Spinal cord (tissue), 10 donors: ENCODE measurements around the gene C4B. TPM values are rescaled to one million over a fixed set of nuclear protein-coding genes. Genes with fewer than 3 reads are reported as not detected.

Experiments used
- DNase-seq, 6 donors: peaks; one replicate each; pipeline versions ENCODE4 v3.0.0 to v3.0.0-alpha.2; 2013 to 2015; ENCODE audit warnings: low spot score in 6 of 6, low read depth in 4 of 6
- H3K27ac ChIP-seq: one replicate; pipeline ENCODE4 v1.5.1; 2013; ENCODE audit warnings: low read depth, low read length, control low read depth
- H3K27me3 ChIP-seq: one replicate; pipeline ENCODE4 v1.6.1; 2013; ENCODE audit warnings: low read length; ENCODE audit not compliant: control insufficient read depth, insufficient read depth
- H3K36me3 ChIP-seq: one replicate; pipeline ENCODE4 v1.6.1; 2013; ENCODE audit warnings: low read length; ENCODE audit not compliant: control insufficient read depth, insufficient read depth
- H3K4me1 ChIP-seq: one replicate; pipeline ENCODE4 v1.6.1; 2013; ENCODE audit warnings: low read length; ENCODE audit not compliant: control insufficient read depth, insufficient read depth
- H3K4me3 ChIP-seq: one replicate; pipeline ENCODE4 v1.5.1; 2013; ENCODE audit warnings: low read depth, low read length, control low read depth
- H3K9me3 ChIP-seq: one replicate; pipeline ENCODE4 v1.6.1; 2013; ENCODE audit warnings: low read length; ENCODE audit not compliant: control insufficient read depth, insufficient read depth
- WGBS: methylation state at CpG from one replicate; pipeline ENCODE4 v1.1.5; 2013; ENCODE audit warnings: missing lambda C conversion rate; ENCODE audit not compliant: insufficient coverage; 5-methylcytosine and 5-hydroxymethylcytosine counted together
- polyA plus RNA-seq, 2 donors: library from polyadenylated mRNA; unstranded; fragments of 120-200 nt; gene quantifications; one replicate each; pipeline ENCODE4 v1.2.1, GENCODE V29; 2013; ENCODE audit not compliant: insufficient read length in 2 of 2
- small RNA-seq: library from RNA; depleted of rRNA; stranded (forward); fragments of <200 nt; gene quantifications from one replicate; pipeline ENCODE3, GENCODE V24; 2014; ENCODE audit warnings: low replicate concordance
- total RNA-seq, 2 donors: library from RNA; depleted of rRNA in 1 of 2; stranded (reverse); fragments of 120-200 nt in 1 of 2; fragments of >200 nt in 1 of 2; gene quantifications; one replicate each; pipeline versions ENCODE4 v1.2.3 to v1.2.4, GENCODE V29; 2013 to 2014
- donor health status: healthy.

Gene C4B
- total and polyA plus RNA-seq, 4 donors = 52.1 to 113 (median 70.1) TPM

- Histone ChIP-seq H3K4me3 (no peak overlapping the region), H3K27ac (no peak overlapping the region), H3K36me3 (peaks cover 12% of the 10 kb centered on the region), H3K27me3 (peaks cover 31% of the 10 kb centered on the region), H3K9me3 (no peaks in the 10 kb centered on the region), H3K4me1 (peaks cover 15% of the 10 kb centered on the region)
- WGBS = 78% methylated on average over 1 of the region's 2 CpGs
- DNase-seq = no peak
These were observed 70.2 kb downstream of the C4B start for GRCh38 chr6:32084780-32085179.

Small RNA genes within 50 kb of the gene (small RNA-seq; reads per million reads assigned to genes)
- gene RNA5SP206 = not detected

Other genes starting within 250 kb of the C4B start
- gene VWA7, start 237.5 kb upstream of the C4B start, total RNA-seq = 1 to 10 TPM; 1.8 to 2.9 TPM
- gene VWA7, start 237.5 kb upstream of the C4B start, polyA plus RNA-seq = 1 to 10 TPM; 4.0 to 4.3 TPM
- 10 to 100 TPM; 25.3 to 35.5 TPM for gene VARS1, start 219.0 kb upstream of the C4B start, total RNA-seq
- gene VARS1, start 219.0 kb upstream of the C4B start, polyA plus RNA-seq = 10 to 100 TPM; 66.1 to 70.6 TPM
- 10 to 100 TPM; 18.0 to 45.7 TPM for gene LSM2, start 207.8 kb upstream of the C4B start, total RNA-seq
- 10 to 100 TPM; 54.4 to 63.3 TPM for gene LSM2, start 207.8 kb upstream of the C4B start, polyA plus RNA-seq
- 1 to 10 TPM; 3.3 to 4.8 TPM for gene HSPA1L, start 199.5 kb upstream of the C4B start, total RNA-seq
- gene HSPA1L, start 199.5 kb upstream of the C4B start, polyA plus RNA-seq = 1 to 10 TPM; 5.1 to 6.1 TPM
- gene HSPA1A, start 199.3 kb upstream of the C4B start, total RNA-seq = 100 to 1,000 TPM; 221 to 541 TPM
- 100 to 1,000 TPM; 117 to 175 TPM for gene HSPA1A, start 199.3 kb upstream of the C4B start, polyA plus RNA-seq
- 100 to 1,000 TPM; 285 to 696 TPM for gene HSPA1B, start 187.1 kb upstream of the C4B start, total RNA-seq
- 100 to 1,000 TPM; 113 to 166 TPM for gene HSPA1B, start 187.1 kb upstream of the C4B start, polyA plus RNA-seq
- 10 to 100 TPM; 21.9 to 47.5 TPM for gene NEU1, start 152.0 kb upstream of the C4B start, total RNA-seq
- gene NEU1, start 152.0 kb upstream of the C4B start, polyA plus RNA-seq = 10 to 100 TPM; 23.6 to 25.5 TPM
- under 1 TPM; 0.20 to 0.55 TPM for gene SLC44A4, start 135.8 kb upstream of the C4B start, total RNA-seq
- gene SLC44A4, start 135.8 kb upstream of the C4B start, polyA plus RNA-seq = 1 to 10 TPM in 1 of 2 donors, under 1 TPM in 1; 1.00 to 1.1 TPM
- gene EHMT2, start 117.1 kb upstream of the C4B start, total RNA-seq = 10 to 100 TPM; 44.7 to 64.8 TPM
- gene EHMT2, start 117.1 kb upstream of the C4B start, polyA plus RNA-seq = 100 to 1,000 TPM; 112 to 125 TPM
- gene ZBTB12, start 112.7 kb upstream of the C4B start, total RNA-seq = 1 to 10 TPM; 7.8 to 8.6 TPM
- gene ZBTB12, start 112.7 kb upstream of the C4B start, polyA plus RNA-seq = 10 to 100 TPM; 36.6 to 37.9 TPM
- gene C2, start 87.1 kb upstream of the C4B start, total RNA-seq = 10 to 100 TPM in 1 of 2 donors, 1 to 10 TPM in 1; 8.4 to 23.1 TPM
- 10 to 100 TPM; 10.8 to 14.7 TPM for gene C2, start 87.1 kb upstream of the C4B start, polyA plus RNA-seq
- 10 to 100 TPM; 11.6 to 21.8 TPM for gene CFB, start 68.7 kb upstream of the C4B start, total RNA-seq
- gene CFB, start 68.7 kb upstream of the C4B start, polyA plus RNA-seq = 1 to 10 TPM; 1.6 to 7.7 TPM
- 10 to 100 TPM; 37.8 to 75.5 TPM for gene NELFE, start 55.8 kb upstream of the C4B start, total RNA-seq
- 10 to 100 TPM; 73.3 to 78.3 TPM for gene NELFE, start 55.8 kb upstream of the C4B start, polyA plus RNA-seq
- 10 to 100 TPM; 24.0 to 37.9 TPM for gene SKIC2, start 55.6 kb upstream of the C4B start, total RNA-seq
- 10 to 100 TPM; 49.2 to 60.5 TPM for gene SKIC2, start 55.6 kb upstream of the C4B start, polyA plus RNA-seq
- gene DXO, start 42.7 kb upstream of the C4B start, total RNA-seq = 10 to 100 TPM in 1 of 2 donors, 1 to 10 TPM in 1; 7.9 to 19.5 TPM
- gene DXO, start 42.7 kb upstream of the C4B start, polyA plus RNA-seq = 10 to 100 TPM; 26.4 to 32.7 TPM
- 100 to 1,000 TPM in 1 of 2 donors, 10 to 100 TPM in 1; 68.4 to 107 TPM for gene C4A, start 32.7 kb upstream of the C4B start, total RNA-seq
- 10 to 100 TPM; 47.5 to 55.8 TPM for gene C4A, start 32.7 kb upstream of the C4B start, polyA plus RNA-seq
- under 1 TPM; 0.30 to 0.61 TPM for gene CYP21A2, start 23.6 kb downstream of the C4B start, total RNA-seq
- 1 to 10 TPM; 2.7 to 4.9 TPM for gene CYP21A2, start 23.6 kb downstream of the C4B start, polyA plus RNA-seq
- 10 to 100 TPM; 53.9 to 78.4 TPM for gene TNXB, start 94.5 kb downstream of the C4B start, total RNA-seq
- 10 to 100 TPM; 26.1 to 46.2 TPM for gene TNXB, start 94.5 kb downstream of the C4B start, polyA plus RNA-seq
- gene ATF6B, start 113.5 kb downstream of the C4B start, total RNA-seq = 10 to 100 TPM; 20.4 to 29.0 TPM
- 10 to 100 TPM; 84.1 to 99.9 TPM for gene ATF6B, start 113.5 kb downstream of the C4B start, polyA plus RNA-seq
- gene FKBPL, start 115.5 kb downstream of the C4B start, total RNA-seq = 1 to 10 TPM; 3.4 to 5.8 TPM
- gene FKBPL, start 115.5 kb downstream of the C4B start, polyA plus RNA-seq = 1 to 10 TPM; 6.0 to 6.2 TPM
- gene PRRT1, start 137.1 kb downstream of the C4B start, total RNA-seq = under 1 TPM; 0.83 to 0.89 TPM
- gene PRRT1, start 137.1 kb downstream of the C4B start, polyA plus RNA-seq = 10 to 100 TPM; 15.5 to 17.7 TPM
- gene PPT2, start 139.3 kb downstream of the C4B start, total RNA-seq = 10 to 100 TPM; 20.7 to 75.1 TPM
- 10 to 100 TPM; 33.1 to 47.2 TPM for gene PPT2, start 139.3 kb downstream of the C4B start, polyA plus RNA-seq
- 100 to 1,000 TPM in 1 of 2 donors, 10 to 100 TPM in 1; 28.4 to 124 TPM for gene EGFL8, start 149.8 kb downstream of the C4B start, total RNA-seq
- 10 to 100 TPM; 39.1 to 75.6 TPM for gene EGFL8, start 149.8 kb downstream of the C4B start, polyA plus RNA-seq
- gene AGPAT1, start 161.3 kb downstream of the C4B start, total RNA-seq = 10 to 100 TPM; 24.0 to 81.8 TPM
- 100 to 1,000 TPM; 151 to 158 TPM for gene AGPAT1, start 161.3 kb downstream of the C4B start, polyA plus RNA-seq
- gene RNF5, start 163.6 kb downstream of the C4B start, total RNA-seq = 10 to 100 TPM; 56.6 to 70.6 TPM
- 10 to 100 TPM; 95.7 to 98.7 TPM for gene RNF5, start 163.6 kb downstream of the C4B start, polyA plus RNA-seq
- 1 to 10 TPM in 1 of 2 donors, under 1 TPM in 1; 0.79 to 6.3 TPM for gene AGER, start 169.5 kb downstream of the C4B start, total RNA-seq
- gene AGER, start 169.5 kb downstream of the C4B start, polyA plus RNA-seq = 10 to 100 TPM; 15.2 to 22.1 TPM
- 10 to 100 TPM; 32.6 to 39.2 TPM for gene PBX2, start 175.4 kb downstream of the C4B start, total RNA-seq
- 10 to 100 TPM; 79.4 to 94.3 TPM for gene PBX2, start 175.4 kb downstream of the C4B start, polyA plus RNA-seq
- gene GPSM3, start 177.8 kb downstream of the C4B start, total RNA-seq = 1 to 10 TPM; 4.6 to 9.3 TPM
- gene GPSM3, start 177.8 kb downstream of the C4B start, polyA plus RNA-seq = 1 to 10 TPM; 9.6 to 9.9 TPM
- 10 to 100 TPM in 1 of 2 donors, 1 to 10 TPM in 1; 8.5 to 12.8 TPM for gene NOTCH4, start 209.3 kb downstream of the C4B start, total RNA-seq
- gene NOTCH4, start 209.3 kb downstream of the C4B start, polyA plus RNA-seq = 10 to 100 TPM; 23.3 to 31.2 TPM